ENCODE data around the gene FGF2.
"Not testable (repeated sequence)": the region's sequence is repeated elsewhere in the genome, so short reads cannot be mapped to it uniquely, and the experiment has no call there.

FGF2 gene

GRCh38 chr4:122815248-122815647 lies 11.4 kb upstream of the FGF2 start:
- no peak for DNase-seq

- no peak for DNase-seq
Observed at GRCh38 chr4:122816476-122816875, 10.2 kb upstream of the FGF2 start.

GRCh38 chr4:122819708-122820449 lies 6.8 kb upstream of the FGF2 start:
- no peak for DNase-seq

GRCh38 chr4:122821092-122821491 lies 5.5 kb upstream of the FGF2 start:
- DNase-seq = no peak

- DNase-seq = no peak
Observed at GRCh38 chr4:122822466-122822865, 4.2 kb upstream of the FGF2 start.

GRCh38 chr4:122823476-122823875 lies 3.2 kb upstream of the FGF2 start:
- no peak for DNase-seq

GRCh38 chr4:122824616-122825015 lies 2.0 kb upstream of the FGF2 start:
- no peak for DNase-seq

- DNase-seq = no peak
Observed at GRCh38 chr4:122826079-122826527, 528 bp upstream of the FGF2 start.

GRCh38 chr4:122827258-122827878 lies 737 bp downstream of the FGF2 start:
- DNase-seq = peak; percentile 4

- no peak for DNase-seq
Observed at GRCh38 chr4:122827879-122828601, 1.4 kb downstream of the FGF2 start.

GRCh38 chr4:122830426-122831095 lies 3.9 kb downstream of the FGF2 start:
- DNase-seq = no peak

- DNase-seq = no peak
Observed at GRCh38 chr4:122831515-122832196, 5.0 kb downstream of the FGF2 start.

- no peak for DNase-seq
Observed at GRCh38 chr4:122832732-122833131, 6.1 kb downstream of the FGF2 start.

GRCh38 chr4:122833999-122834398 lies 7.4 kb downstream of the FGF2 start:
- no peak for DNase-seq

GRCh38 chr4:122836941-122837340 lies 10.3 kb downstream of the FGF2 start:
- DNase-seq = no peak

- no peak for DNase-seq
Observed at GRCh38 chr4:122838034-122838433, 11.4 kb downstream of the FGF2 start.

GRCh38 chr4:122842392-122842791 lies 15.8 kb downstream of the FGF2 start:
- no peak for DNase-seq

GRCh38 chr4:122842984-122843531 lies 16.4 kb downstream of the FGF2 start:
- no peak for DNase-seq

- not testable (repeated sequence) for DNase-seq
Observed at GRCh38 chr4:122844391-122844790, 17.8 kb downstream of the FGF2 start.

- no peak for DNase-seq
Observed at GRCh38 chr4:122845066-122845465, 18.4 kb downstream of the FGF2 start.

- no peak for DNase-seq
Observed at GRCh38 chr4:122845760-122846159, 19.1 kb downstream of the FGF2 start.

- no peak for DNase-seq
Observed at GRCh38 chr4:122847931-122848330, 21.3 kb downstream of the FGF2 start.
